ENCODE measurements around the gene PPP2R5E.

Gene PPP2R5E

DNA sequence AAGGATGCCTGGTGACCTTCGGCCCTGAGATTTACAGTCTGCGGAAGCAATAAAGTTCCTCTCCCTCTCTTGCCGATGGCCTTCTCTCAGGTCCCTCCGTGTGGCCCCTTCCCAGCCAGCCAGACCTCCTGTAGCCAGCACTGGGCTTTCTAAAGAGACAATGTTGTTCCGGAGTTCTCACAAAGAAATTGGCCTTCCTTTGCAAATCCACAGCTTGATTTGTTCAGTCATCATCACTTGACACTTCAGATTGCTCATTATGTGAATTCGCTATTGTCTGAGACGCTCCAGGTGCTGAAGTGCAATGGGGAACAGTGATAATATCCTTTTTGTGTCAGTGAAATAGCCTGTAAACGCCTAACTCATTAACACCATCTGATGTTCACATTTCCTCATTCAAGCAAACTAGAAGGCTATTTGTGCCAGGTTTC, 180.8 kb downstream of the PPP2R5E start:
- DNase-seq: no peak

DNA sequence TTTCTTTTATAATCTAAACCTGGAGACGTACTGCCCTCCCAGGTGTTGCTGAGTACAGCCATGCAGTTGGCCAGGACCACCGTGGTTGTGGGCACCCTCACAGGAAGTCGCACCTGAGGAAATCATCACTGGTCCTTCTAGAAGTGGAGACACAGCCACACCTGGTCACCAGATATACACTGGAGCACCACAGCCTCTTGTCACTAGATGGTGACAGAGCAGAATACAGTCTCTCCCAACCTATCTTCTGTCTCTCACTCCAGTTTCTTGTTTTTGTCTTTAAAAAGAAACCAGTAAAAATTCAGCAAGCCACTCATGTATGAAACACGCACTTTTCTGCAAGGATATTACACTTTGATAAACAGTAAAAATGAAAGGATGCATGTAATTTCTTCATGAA, 181.4 kb downstream of the PPP2R5E start:
- no peak for DNase-seq

DNA sequence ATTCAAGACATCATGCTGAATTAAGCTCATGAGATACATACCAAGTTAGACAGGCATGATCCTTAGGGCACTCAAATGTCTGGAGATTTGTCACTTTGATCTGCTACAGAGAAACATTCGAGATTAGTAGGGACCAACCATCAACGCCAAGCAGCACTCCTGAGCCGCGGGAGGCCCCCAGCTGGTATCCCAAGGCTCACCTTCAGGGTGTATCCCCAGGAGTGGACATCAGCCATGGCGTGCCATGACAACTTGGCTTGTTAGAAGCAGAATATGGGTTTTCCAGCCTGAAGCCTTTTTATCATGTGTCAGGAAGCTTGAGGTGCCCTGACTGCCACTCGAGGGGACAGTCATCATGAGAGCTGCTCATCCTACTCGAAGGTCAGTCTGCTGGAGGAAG, 185.3 kb downstream of the PPP2R5E start:
- no peak for DNase-seq

DNA sequence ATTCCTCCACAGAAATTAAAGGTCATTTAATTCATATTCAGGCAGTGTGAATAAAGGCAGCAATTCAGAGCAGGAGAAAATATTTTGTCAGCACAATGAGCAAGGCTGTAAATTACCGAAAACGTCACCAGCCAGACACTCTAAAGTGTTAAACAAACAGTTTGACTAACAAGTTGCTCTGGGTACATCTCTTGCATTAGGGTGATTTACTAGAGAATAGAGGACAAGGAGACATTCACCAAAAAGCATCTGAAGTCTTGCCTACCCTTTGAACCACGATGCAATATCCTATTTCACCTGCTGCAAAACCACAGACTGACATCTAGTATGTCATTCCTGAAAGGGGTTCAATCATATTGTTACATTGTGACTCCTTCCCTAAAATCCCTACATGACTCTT, 197.4 kb downstream of the PPP2R5E start:
- no peak for DNase-seq

DNA sequence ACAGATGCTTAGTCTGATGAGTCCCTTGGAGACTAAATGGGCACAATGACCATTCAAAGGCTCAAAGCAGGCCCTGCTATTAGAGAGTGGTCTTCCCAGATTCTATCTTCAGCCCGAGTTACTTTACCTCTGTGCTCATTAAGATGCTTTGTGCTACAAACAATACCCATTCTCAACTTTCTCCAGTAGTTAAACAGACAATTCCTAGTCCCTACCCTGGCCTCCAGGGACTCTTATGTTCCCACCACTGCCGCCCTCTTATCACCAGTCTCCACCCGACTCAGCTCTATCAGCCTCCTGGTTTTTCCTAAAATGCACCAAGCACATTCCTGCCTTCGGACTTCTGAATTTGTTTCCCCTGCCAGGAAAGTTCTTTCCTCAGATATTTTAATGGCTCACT, 198.8 kb downstream of the PPP2R5E start:
- DNase-seq: no peak

DNA sequence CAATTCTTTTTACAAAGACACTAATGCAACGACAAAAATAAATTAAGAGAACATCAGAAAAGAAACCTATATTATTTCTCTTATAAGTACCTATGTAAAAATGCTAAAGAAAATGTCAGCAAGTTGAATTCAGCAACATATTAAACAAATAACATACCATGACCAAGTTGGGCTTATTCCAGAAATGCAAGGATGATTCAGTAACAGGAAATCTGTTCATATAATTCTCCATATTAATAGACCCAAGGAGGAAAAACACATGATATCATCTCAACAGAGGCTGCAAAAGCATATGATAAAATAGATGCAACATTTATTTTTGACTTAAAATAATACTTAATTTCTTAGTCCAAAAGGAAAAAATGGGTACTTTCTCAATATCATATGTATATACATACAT, 199.3 kb downstream of the PPP2R5E start:
- no peak for DNase-seq

DNA sequence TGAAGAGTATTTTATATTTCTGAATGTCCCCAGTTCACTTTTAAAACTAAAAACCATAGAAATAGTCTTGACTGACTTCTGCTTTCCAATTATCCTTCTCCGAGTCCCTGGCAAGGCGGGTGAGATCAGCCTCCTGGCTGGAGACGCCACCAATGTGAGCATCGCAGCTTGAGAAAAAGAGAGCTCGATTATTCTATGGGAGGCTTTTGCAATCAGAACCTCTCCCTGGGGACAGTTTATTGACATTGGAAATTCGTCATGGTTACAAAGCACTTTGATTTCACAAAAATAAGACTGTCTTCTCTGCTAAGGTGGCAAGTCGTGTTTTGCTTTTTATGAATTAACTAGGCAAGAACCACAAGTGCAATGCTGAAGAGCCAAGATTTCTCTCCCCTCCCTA, 200.8 kb downstream of the PPP2R5E start:
- DNase-seq: no peak

DNA sequence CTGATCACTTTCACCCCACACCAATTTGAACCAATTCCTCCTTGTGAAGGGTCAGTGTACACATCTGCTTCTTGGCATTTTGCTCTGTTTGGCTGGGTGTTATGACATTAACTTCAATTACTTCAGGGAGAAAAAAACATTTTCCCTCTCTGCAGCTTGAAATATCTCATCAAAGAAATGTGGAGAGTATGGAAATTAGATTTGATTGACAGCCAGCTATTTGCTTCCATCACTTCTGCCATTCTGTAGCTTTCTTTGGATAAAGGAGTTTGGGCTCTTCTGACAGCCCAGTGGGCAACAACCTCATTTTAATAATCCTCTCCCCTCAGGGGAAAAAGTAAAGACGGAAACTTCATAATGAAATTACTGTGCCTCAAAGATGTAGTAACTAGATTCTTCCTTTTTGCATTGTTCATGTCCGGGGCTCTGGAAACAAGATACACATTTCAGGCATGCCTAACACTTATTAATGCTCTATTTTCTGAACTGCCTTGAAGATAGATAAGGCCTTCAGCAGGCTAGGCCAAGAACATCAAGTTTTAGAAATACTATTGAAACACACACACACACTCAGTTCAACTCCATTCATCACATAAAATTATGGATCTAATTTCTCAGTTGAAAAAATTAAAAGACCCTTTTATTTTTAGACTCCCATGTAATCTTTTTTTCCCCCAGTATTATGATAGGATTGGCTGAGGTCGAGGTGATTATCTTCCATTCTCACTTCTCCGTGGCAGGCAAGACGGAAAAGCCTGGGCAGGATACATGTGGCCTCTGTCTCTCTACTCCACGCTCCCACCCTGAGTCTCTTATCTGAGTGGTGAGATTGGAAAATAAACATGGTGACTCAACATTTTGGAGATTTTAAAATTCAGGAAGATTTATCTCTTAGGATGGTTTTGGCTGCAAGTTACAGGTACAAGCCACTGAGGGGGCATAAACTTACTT, 214.1 kb downstream of the PPP2R5E start:
- DNase-seq: no peak

DNA sequence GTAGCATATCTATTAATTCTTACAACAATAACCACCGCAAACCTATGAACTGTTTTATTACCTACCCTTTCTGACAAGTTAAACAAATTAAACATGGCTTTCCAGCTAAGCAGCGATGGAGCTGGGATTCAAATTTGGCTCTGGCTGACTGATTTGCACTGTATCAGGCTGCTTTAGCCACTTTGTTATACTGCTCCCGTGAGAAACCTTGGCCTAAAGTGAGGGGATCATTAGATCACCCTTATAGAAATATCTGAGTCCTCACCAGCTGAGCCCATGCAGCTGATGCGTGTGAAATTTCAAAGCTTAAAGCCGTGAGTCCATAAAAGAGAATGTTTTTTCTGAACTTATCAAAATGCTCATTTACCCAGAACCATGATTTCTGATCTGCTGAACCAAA, 216.3 kb downstream of the PPP2R5E start:
- DNase-seq: no peak

DNA sequence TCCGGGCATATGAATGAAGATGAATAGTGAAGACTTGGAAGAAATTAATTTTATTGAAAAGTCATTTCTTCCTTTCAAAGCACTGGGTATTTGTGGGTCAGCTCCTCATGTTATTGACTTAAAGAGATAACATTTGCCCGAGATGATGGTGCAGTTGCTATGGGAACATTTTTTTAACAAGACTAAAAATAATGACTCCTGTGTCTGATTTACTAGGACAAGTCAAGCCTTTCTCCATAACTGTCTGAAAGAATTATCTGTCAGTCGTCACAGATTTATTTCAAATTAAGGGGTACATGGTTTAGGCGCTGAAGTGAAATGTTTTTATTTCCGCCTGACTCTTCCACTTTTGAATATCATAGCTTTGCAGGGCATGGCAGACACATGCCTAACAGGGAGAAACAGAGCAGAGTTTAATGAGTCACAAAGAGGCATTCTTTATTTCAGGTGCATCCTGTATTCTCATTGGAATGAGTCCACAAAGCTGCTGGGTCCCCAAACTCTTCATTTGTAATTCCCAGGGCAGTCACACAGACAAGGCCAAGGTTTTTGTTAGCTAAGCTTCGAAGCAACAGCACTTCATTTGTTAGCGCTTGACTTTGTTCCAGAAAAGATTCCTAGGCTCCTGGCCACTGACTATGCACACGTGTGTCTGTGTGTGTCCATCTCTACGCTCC, 220.1 kb downstream of the PPP2R5E start:
- no peak for DNase-seq

DNA sequence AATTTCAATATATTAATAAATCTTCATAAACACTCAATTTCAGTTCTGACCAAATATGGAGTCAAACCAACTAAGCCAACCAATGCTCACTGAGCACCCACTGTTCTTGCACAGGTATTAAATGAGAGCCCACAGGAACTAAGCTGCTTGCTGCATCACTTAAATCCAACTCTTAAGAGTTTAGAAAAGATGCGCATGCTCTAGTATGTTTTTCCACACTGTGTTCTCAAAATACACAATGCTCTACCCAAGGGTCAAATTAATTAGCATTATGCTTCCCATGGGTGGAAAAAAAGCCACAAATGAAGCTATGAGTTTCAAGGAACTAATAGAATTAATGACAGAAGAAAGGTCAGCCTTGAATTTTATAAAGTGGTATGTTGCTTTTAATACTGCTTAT, 220.7 kb downstream of the PPP2R5E start:
- DNase-seq: no peak

Data from activated CD4-positive, CD25-positive, alpha-beta regulatory T cell (primary cell).